ENCODE measurements around the gene DCC. TPM values are rescaled to one million over a fixed set of nuclear protein-coding genes. Genes with fewer than 3 reads are reported as not detected.
A peak's percentile ranks its signal among the peaks of the same experiment; 100 is the strongest.
"Not testable (repeated sequence)": the region's sequence is repeated elsewhere in the genome, so short reads cannot be mapped to it uniquely, and the experiment has no call there.

The DCC gene
- total and polyA plus RNA-seq, 9 donors, result under 0.01 to 0.77 (median 0.30) TPM; not detected in 3

- Histone ChIP-seq H3K36me3 (no peaks in the 10 kb centered on the region), H3K4me1 (ENCODE audit: insufficient read depth) (no peaks in the 10 kb centered on the region), H3K27ac (no peak overlapping the region), H3K9me3 (no peaks in the 10 kb centered on the region), H3K27me3 (no peaks in the 10 kb centered on the region), H3K4me3 (no peak overlapping the region)
- intact Hi-C loops (cut with DNase I), result no loop called here
- TF ChIP-seq, protein P1, sequence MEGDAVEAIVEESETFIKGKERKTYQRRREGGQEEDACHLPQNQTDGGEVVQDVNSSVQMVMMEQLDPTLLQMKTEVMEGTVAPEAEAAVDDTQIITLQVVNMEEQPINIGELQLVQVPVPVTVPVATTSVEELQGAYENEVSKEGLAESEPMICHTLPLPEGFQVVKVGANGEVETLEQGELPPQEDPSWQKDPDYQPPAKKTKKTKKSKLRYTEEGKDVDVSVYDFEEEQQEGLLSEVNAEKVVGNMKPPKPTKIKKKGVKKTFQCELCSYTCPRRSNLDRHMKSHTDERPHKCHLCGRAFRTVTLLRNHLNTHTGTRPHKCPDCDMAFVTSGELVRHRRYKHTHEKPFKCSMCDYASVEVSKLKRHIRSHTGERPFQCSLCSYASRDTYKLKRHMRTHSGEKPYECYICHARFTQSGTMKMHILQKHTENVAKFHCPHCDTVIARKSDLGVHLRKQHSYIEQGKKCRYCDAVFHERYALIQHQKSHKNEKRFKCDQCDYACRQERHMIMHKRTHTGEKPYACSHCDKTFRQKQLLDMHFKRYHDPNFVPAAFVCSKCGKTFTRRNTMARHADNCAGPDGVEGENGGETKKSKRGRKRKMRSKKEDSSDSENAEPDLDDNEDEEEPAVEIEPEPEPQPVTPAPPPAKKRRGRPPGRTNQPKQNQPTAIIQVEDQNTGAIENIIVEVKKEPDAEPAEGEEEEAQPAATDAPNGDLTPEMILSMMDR (IDR thresholded peaks at IDR 0.05), result no peak
- TF ChIP-seq EP300 (IDR thresholded peaks at IDR 0.05), result no peak
- no peak for TF ChIP-seq POLR2A (IDR thresholded peaks at IDR 0.05)
- WGBS, 3 donors, result 33 to 53% (median 38%) methylated on average over 2 of the region's 2 CpGs
- DNase-seq, result no peak
Measured at GRCh38 chr18:53451902-53452301, 1111.9 kb downstream of the DCC start.

- DNase-seq, result no peak
- Histone ChIP-seq H3K36me3 (no peaks in the 10 kb centered on the region), H3K27me3 (no peaks in the 10 kb centered on the region), H3K27ac (no peak overlapping the region), H3K9me3 (no peaks in the 10 kb centered on the region), H3K4me1 (ENCODE audit: insufficient read depth) (peaks cover 2% of the 10 kb centered on the region), H3K4me3 (no peak overlapping the region)
- intact Hi-C loops (cut with DNase I), result no loop called here
- WGBS, 3 donors, result 0 to 3% (median 0%) methylated on average over 1 of the region's 1 CpG
- TF ChIP-seq, protein P1 (IDR thresholded peaks at IDR 0.05), result no peak
- TF ChIP-seq EP300 (IDR thresholded peaks at IDR 0.05), result no peak
- TF ChIP-seq POLR2A (IDR thresholded peaks at IDR 0.05), result no peak
Measured at GRCh38 chr18:53457068-53457467, 1117.1 kb downstream of the DCC start.

- Histone ChIP-seq H3K27ac (no peak overlapping the region), H3K4me1 (ENCODE audit: insufficient read depth) (peaks cover 2% of the 10 kb centered on the region), H3K4me3 (no peak overlapping the region), H3K27me3 (no peaks in the 10 kb centered on the region), H3K36me3 (no peaks in the 10 kb centered on the region), H3K9me3 (no peaks in the 10 kb centered on the region)
- TF ChIP-seq POLR2A (IDR thresholded peaks at IDR 0.05), result no peak
- TF ChIP-seq EP300 (IDR thresholded peaks at IDR 0.05), result no peak
- DNase-seq, result no peak
- intact Hi-C loops (cut with DNase I), result no loop called here
Measured at GRCh38 chr18:53458268-53458667, 1118.3 kb downstream of the DCC start.

DNA sequence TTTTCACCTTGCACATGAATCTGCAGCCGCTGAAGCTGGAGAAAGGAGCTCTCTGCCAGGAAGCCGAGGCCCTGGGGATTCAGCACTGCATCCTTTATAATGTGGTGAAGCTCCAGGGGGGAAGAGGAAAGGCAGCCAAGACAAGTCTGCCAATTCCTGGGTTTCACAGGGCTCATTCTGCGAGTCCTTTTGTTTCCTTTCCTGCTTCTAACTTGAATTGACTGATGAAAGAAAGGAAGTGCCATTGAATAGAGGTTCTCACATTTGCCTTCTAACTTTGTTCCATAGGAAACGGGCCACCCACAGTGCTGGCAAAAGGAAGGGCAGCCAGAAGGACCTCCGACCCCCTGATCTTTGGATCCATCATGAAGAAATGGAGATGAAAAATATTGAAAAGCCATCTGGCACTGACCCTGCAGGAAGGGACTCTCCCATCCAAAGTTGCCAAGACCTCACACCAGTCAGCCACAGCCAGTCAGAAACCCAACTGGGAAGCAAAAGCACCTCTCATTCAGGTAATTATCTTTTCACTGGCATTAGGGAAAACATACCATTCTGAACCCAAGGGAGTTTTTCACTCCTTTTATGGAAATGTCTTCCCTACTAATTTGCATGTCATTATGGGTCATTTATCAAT, 1119.1 kb downstream of the DCC start:
- Histone ChIP-seq H3K36me3 (no peaks in the 10 kb centered on the region), H3K27ac (no peak overlapping the region), H3K27me3 (no peaks in the 10 kb centered on the region), H3K4me3 (no peak overlapping the region), H3K4me1 (ENCODE audit: insufficient read depth) (peaks cover 2% of the 10 kb centered on the region), H3K9me3 (no peaks in the 10 kb centered on the region)
- intact Hi-C loops (cut with DNase I), result no loop called here
- no peak for TF ChIP-seq POLR2A (IDR thresholded peaks at IDR 0.05)
- no peak for TF ChIP-seq EP300 (IDR thresholded peaks at IDR 0.05)
- TF ChIP-seq, protein P1 (IDR thresholded peaks at IDR 0.05), result no peak
- WGBS, 3 donors, result 45 to 60% (median 55%) methylated on average over 5 of the region's 5 CpGs
- DNase-seq, result peak in 1 of 5 donors; percentile 30

DNA sequence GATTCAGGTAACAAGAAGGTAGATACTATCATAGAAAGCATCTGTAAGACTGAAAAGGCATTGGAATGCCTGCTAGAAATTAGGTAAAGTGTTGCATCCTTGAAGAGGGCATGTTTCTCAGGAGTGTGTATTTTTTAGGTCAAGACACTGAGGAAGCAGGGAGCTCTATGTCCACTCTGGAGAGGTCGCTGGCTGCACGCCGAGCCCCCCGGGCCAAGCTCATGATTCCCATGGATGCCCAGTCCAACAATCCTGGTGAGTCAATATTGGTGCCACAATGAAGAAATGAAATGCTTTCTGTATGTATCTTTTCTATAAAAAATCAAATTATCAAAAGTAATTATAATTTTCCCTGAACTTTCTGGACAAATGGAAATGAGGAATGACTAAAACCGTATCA, 1127.8 kb downstream of the DCC start:
- 90 to 95% (median 95%) methylated on average over 5 of the region's 5 CpGs for WGBS, 3 donors
- no peak for DNase-seq
- Histone ChIP-seq H3K27ac (no peak overlapping the region), H3K4me1 (ENCODE audit: insufficient read depth) (no peaks in the 10 kb centered on the region), H3K27me3 (no peaks in the 10 kb centered on the region), H3K4me3 (no peak overlapping the region), H3K9me3 (no peaks in the 10 kb centered on the region), H3K36me3 (no peaks in the 10 kb centered on the region)
- no peak for TF ChIP-seq POLR2A (IDR thresholded peaks at IDR 0.05)
- TF ChIP-seq, protein P1 (IDR thresholded peaks at IDR 0.05), result no peak
- no peak for TF ChIP-seq EP300 (IDR thresholded peaks at IDR 0.05)
- intact Hi-C loops (cut with DNase I), result no loop called here

- H3K9me3 ChIP-seq; DNase-seq; H3K4me1 ChIP-seq (ENCODE audit: insufficient read depth); H3K27me3 ChIP-seq; H3K4me3 ChIP-seq; H3K27ac ChIP-seq; H3K36me3 ChIP-seq; intact Hi-C loops (cut with DNase I): not testable (repeated sequence)
- WGBS, 3 donors, result 92 to 93% (median 93%) methylated on average over 2 of the region's 2 CpGs
Measured at GRCh38 chr18:53468173-53468572, 1128.2 kb downstream of the DCC start.
